GM18502 (cell line): ENCODE measurements around the gene KCNK7.

Experiments used
- ATAC-seq: cut with Tn5 transposase; IDR thresholded peaks from one replicate; pipeline ENCODE4 v1.9.1; 2021; ENCODE audit warnings: mild to moderate bottlenecking; ENCODE audit not compliant: unreplicated experiment, poor library complexity

The KCNK7 gene

DNA sequence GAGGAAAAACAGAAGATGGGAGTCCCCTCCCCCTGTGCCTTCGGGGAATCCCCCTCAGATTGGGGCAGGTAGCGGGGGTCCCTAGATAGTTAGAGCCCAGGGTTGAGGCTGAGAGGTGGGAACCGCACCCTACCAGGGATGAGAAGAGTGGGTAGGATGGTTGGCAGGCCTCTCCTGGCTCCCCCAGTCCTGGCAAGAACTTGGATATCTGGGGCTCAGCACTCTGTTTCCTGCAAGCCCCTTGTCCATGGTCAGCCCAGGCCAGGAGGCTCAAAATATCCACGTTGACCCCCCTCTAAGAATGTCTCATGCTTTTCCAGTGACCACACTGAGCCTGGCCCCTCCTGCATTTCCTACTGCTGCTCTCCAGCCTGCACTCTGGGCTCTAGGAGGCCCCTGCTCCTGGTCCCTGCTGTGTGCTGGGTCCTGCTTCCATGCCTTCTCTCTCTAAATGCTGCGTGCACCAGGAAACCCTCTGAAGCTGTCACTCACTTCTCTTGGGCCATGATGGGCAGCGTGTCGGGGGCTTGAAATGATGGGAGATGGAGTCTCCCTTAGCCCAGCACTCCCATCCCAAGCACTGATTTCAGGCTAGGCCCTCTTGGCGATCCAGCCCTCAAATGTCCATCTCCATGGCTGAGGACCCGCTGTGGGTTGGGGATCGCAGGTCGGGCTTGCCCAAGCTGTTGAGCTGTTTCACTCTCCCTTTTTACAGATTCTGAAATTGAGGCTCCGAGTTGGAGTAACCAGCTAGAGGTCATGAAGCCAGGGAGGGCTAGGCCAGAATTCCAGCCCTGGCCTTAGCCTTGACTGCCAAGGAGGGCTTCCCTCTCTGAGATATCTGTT lies 16.4 kb upstream of the KCNK7 start:
- ATAC-seq: no peak

DNA sequence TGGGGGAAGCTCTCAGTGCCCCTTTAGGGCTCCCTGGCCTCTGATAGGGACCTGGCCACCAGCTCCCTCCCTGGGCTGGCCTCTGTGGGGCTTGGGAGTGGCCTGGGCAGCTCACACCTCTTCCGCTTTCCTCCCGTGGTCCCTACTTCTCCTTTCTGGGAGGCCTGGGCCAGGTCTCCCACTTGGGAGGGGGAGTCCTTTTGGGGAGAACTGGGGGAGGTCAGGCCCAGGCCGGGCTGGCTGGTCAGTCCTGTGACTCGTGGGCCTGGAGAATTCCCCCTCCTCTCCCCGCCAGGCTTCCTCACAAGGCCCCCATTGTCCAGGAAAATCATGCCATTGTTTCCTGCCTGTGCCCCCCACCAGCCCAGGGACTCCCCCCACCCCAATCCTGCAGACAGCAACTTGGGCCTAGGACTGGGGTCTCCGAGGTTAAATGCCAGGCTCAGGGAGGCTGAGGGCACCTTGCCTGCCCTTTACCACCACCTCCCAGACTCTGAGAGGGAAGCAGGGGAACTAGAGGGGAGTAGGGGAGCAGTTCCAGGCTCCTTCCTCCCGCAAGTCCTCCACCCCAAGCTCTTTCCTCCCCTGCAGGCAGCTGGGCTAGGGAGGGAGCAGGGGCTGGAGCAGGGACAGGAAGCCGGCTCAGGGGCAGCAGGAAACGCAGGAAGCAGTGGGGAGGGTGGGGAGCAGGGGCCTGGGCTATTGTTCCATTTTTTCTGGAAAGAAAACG lies 15.6 kb upstream of the KCNK7 start:
- ATAC-seq: no peak

DNA sequence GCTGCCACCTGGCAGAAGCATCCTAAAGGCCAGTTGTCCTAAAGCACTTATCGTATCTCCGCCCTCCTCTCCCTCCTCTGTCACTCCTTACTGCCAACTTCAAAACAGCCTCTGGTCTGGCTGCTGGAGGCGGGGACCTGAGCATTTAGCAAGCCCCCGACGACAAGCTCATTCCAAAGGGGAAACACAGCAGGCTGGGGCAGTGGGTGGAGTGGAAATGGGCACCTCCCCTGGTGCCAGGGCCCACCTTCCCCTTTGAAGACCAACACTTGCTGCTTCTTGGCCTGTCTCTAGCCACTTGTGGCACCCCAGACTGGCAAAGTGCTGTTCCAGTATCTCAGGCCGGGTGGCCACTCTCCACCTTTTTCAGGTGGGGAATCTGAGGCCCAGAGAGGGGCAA lies 14.8 kb upstream of the KCNK7 start:
- no peak for ATAC-seq

GRCh38 chr11:65609665-65610064 lies 14.1 kb upstream of the KCNK7 start:
- ATAC-seq: no peak

- ATAC-seq: no peak
These were observed 13.6 kb upstream of the KCNK7 start for GRCh38 chr11:65609229-65609628.

DNA sequence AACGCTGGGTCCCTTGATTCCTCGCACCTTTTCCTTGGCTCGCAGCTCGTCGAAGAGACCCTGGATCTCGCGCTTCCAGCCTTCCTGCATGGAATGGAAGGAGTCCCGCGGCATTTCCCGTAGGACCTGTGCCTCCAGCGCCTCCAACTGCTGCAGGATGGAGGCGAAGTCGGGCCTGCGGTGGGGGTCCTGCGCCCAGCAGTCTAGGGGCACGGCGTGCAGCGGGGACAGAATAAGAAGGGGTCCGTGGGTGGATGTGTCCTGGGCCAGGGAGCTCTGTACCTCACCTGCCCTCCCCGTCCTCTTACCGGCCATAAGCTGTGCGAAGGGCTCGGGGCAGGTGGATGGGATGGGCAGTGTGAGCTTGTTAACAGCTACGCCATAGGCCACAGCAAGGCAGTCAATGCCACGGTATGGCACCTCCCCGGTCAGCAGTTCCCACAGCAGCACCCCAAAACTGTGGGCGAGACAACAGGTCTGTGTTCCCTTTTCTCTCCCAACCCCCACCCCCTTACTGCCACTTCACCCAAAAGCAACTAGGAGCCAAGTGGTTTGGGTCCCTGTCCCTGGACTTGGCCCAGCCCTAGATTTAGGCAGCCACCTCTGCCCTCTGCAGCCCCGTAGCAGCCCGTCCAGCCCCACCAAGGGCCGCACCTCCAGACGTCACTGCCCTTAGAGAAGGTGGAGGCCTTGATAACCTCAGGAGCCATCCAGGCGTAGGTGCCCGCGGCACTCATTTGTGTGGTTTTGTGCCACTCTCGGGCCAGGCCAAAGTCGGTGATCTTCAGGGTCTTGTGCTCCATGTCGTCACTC lies 12.2 kb upstream of the KCNK7 start:
- ATAC-seq: no peak

GRCh38 chr11:65606876-65607613 lies 11.4 kb upstream of the KCNK7 start:
- ATAC-seq: no peak

- no peak for ATAC-seq
These were observed 8.7 kb upstream of the KCNK7 start for GRCh38 chr11:65604258-65604657.

GRCh38 chr11:65599955-65600246 lies 4.3 kb upstream of the KCNK7 start:
- ATAC-seq: no peak

- no peak for ATAC-seq
These were observed 3.8 kb upstream of the KCNK7 start for GRCh38 chr11:65599216-65599954.

GRCh38 chr11:65598258-65598699 lies 2.7 kb upstream of the KCNK7 start:
- ATAC-seq: no peak

DNA sequence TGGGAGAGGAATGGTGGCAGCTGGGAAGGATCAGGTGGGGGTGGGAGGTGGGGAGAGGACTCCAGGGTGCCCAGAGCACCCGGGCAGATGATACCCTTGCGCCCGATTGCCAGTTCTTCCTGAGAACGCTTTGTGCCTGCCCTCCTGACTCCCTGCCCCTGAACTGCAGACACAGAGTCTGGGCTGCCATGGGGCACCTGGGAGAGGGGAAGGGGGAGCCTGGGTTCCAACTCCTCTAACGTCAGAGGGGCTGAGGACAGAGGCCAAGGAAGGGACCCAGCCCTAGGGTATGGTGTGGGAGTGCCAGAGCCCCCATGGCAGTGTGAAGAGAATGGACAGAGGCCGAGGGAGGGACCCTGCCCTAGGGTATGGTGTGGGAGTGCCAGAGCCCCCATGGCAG lies 920 bp upstream of the KCNK7 start:
- no peak for ATAC-seq

DNA sequence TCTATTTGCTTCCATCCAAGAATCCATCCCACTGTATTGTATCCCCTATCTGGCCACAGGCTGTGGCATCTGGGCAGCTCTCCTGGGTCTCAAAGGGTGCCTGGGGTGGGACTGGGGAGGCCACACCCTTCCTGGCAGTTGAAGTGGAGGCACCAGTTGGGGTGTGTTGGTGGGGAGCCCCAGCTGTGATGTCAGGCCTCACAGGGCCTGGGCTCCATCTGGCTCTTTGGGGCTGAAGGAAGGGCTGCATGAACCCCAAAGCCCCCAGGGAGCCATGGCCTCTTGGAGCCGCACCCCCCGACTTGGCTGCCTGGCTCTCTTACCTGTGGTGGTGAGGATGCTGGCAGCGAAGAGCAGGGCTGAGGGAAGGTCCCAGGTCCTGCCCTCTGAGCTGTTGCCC lies 469 bp downstream of the KCNK7 start:
- no peak for ATAC-seq

DNA sequence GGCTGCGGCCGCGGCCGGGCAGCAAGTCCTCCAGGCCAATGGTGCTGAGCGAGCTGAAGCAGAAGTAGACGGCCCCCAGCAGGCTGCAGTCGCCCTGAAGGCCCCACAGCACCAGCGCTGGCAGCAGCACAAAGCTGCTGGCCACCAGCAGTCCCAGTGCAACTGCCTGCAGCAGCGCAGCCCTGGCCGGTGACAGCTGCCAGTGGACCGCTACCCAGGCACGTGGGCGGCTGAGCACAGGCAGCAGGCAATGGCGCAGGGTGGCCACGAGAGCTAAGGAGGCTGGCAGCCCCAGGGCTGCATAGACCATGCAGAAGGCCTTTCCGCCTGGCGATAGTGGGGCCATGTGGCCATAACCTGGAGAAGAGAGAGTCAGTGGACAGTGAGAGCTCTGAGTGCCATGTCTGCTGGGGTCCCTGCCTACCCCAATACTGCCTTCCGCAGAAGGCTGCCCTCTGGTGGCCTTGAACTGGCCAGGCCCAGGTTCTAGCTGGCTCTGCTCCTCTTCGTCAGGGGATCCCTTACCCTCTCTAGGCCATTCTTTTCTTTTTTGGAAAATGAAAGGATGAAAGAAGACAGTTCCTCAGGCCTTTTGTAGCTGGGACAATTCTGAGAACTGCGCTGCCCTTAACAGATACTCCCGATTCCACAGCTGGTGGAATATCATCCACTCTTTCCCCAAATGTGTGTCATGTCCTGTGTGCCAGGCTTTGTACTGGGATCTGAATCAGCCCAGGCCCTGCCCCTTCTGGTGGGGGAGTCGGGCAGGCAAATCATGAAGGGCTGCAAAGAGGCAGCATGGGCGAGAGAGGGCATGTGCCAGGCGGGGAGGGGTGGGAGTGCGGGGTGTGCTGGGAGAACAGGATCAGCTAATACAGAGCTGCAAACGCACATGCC lies 1.8 kb downstream of the KCNK7 start:
- ATAC-seq: no peak

GRCh38 chr11:65592858-65593517 lies 2.6 kb downstream of the KCNK7 start:
- ATAC-seq: no peak

- no peak for ATAC-seq
These were observed 3.4 kb downstream of the KCNK7 start for GRCh38 chr11:65591939-65592857.

GRCh38 chr11:65590240-65590738 lies 5.3 kb downstream of the KCNK7 start:
- ATAC-seq: no peak
